ENCODE results near the gene C5orf47.

The C5orf47 gene

GRCh38 chr5:173970878-173971650 is 17.9 kb upstream of the C5orf47 start:
- DNase-seq (ENCODE audit: low spot score): no peak

GRCh38 chr5:173971681-173972345 is 17.2 kb upstream of the C5orf47 start:
- DNase-seq (ENCODE audit: low spot score): no peak

- no peak for DNase-seq (ENCODE audit: low spot score)
Observed at GRCh38 chr5:173972607-173972924, 16.4 kb upstream of the C5orf47 start.

GRCh38 chr5:173972925-173973615 is 15.9 kb upstream of the C5orf47 start:
- DNase-seq (ENCODE audit: low spot score): peak; percentile 93

GRCh38 chr5:173973616-173973969 is 15.4 kb upstream of the C5orf47 start:
- peak; percentile 22 for DNase-seq (ENCODE audit: low spot score)

GRCh38 chr5:173974688-173975239 is 14.2 kb upstream of the C5orf47 start:
- no peak for DNase-seq (ENCODE audit: low spot score)

- no peak for DNase-seq (ENCODE audit: low spot score)
Observed at GRCh38 chr5:173981185-173981761, 7.7 kb upstream of the C5orf47 start.

- DNase-seq (ENCODE audit: low spot score): no peak
Observed at GRCh38 chr5:173984218-173984617, 4.8 kb upstream of the C5orf47 start.

GRCh38 chr5:173989432-173990082 is 587 bp downstream of the C5orf47 start:
- DNase-seq (ENCODE audit: low spot score): no peak

GRCh38 chr5:173997331-173997730 is 8.4 kb downstream of the C5orf47 start:
- no peak for DNase-seq (ENCODE audit: low spot score)

GRCh38 chr5:173998531-173998930 is 9.6 kb downstream of the C5orf47 start:
- DNase-seq (ENCODE audit: low spot score): no peak

- no peak for DNase-seq (ENCODE audit: low spot score)
Observed at GRCh38 chr5:174000076-174000475, 11.1 kb downstream of the C5orf47 start.

GRCh38 chr5:174003795-174004194 is 14.8 kb downstream of the C5orf47 start:
- DNase-seq (ENCODE audit: low spot score): no peak

- no peak for DNase-seq (ENCODE audit: low spot score)
Observed at GRCh38 chr5:174008922-174009321, 20.0 kb downstream of the C5orf47 start.

- DNase-seq (ENCODE audit: low spot score): no peak
Observed at GRCh38 chr5:174010365-174010764, 21.4 kb downstream of the C5orf47 start.

- DNase-seq (ENCODE audit: low spot score): no peak
Observed at GRCh38 chr5:174011441-174011840, 22.5 kb downstream of the C5orf47 start.

GRCh38 chr5:174020069-174020927 is 31.3 kb downstream of the C5orf47 start:
- DNase-seq (ENCODE audit: low spot score): peak; percentile 20

- no peak for DNase-seq (ENCODE audit: low spot score)
Observed at GRCh38 chr5:174020928-174021304, 31.9 kb downstream of the C5orf47 start.

GRCh38 chr5:174022384-174023095 is 33.6 kb downstream of the C5orf47 start:
- DNase-seq (ENCODE audit: low spot score): no peak

- no peak for DNase-seq (ENCODE audit: low spot score)
Observed at GRCh38 chr5:174030286-174030685, 41.3 kb downstream of the C5orf47 start.

All from GM03348 (cell line).